ENCODE data around the gene DNM3. TPM values are rescaled to one million over a fixed set of nuclear protein-coding genes. Genes with fewer than 3 reads are reported as not detected.

The DNM3 gene
- total RNA-seq, 1 experiment from 2014 or later: 0.71 TPM

DNA sequence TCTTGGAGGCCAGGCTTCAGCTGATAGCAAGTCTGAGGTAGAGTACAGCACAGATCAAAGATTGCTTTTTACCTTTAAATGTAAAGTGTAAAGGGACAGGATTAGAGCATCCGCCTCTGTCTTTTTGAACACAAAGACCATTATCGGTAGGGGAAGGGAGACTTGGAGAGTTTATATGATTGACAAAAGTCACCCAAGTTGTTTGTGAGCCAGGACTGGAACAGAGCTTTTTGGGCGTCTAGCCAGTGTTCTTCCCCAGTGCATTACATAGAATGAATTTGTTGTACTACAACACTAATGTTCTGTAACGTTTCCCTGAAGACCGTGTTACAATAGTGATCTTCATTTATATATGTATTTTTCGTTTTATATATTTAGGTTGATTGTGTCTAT lies 611.9 kb downstream of the DNM3 start:
- Histone ChIP-seq H3K4me1 (ENCODE audit: insufficient read depth, low read length, poor library complexity, severe bottlenecking) (no peaks in the 10 kb centered on the region), H3K27me3 (replicated peaks; ENCODE audit: insufficient read depth, low read depth, low read length, poor library complexity) (no peaks in the 10 kb centered on the region), H3K4me3 (ENCODE audit: low read depth, low read length, poor library complexity, severe bottlenecking) (no peak overlapping the region), H3K27ac (ENCODE audit: low read depth, low read length, poor library complexity, severe bottlenecking) (no peak overlapping the region), H3K9me3 (ENCODE audit: low read depth, low read length, poor library complexity, severe bottlenecking) (no peaks in the 10 kb centered on the region), H3K36me3 (ENCODE audit: insufficient read depth, low read length, poor library complexity, severe bottlenecking) (no peaks in the 10 kb centered on the region)
- DNase-seq (ENCODE audit: low spot score): no peak
- no peak for TF ChIP-seq EZH2 (IDR thresholded peaks at IDR 0.05; ENCODE audit: borderline replicate concordance, low read depth, low read length, poor library complexity, severe bottlenecking)
- no peak for TF ChIP-seq CTCF (conservative IDR thresholded peaks at IDR 0.05; ENCODE audit: low read depth, low read length)
- intact Hi-C loops (cut with micrococcal nuclease; ENCODE audit: unreplicated experiment): no loop called here
- ChIA-PET CTCF (no interaction called here), POLR2A (ENCODE audit: low non-redundant PET) (no interaction called here)
- no TSS peak for BruUV-seq (replicated peaks)

- no peak overlapping the region for H3K4me3 ChIP-seq (ENCODE audit: low read depth, low read length, poor library complexity, severe bottlenecking)
- ChIA-PET POLR2A (ENCODE audit: low non-redundant PET) (no interaction called here), CTCF (no interaction called here)
- no peak overlapping the region for H3K27ac ChIP-seq (ENCODE audit: low read depth, low read length, poor library complexity, severe bottlenecking)
- H3K4me1 ChIP-seq (ENCODE audit: insufficient read depth, low read length, poor library complexity, severe bottlenecking): no peaks in the 10 kb centered on the region
- H3K9me3 ChIP-seq (ENCODE audit: low read depth, low read length, poor library complexity, severe bottlenecking): no peaks in the 10 kb centered on the region
- no peak for DNase-seq (ENCODE audit: low spot score)
- intact Hi-C loops (cut with micrococcal nuclease; ENCODE audit: unreplicated experiment): no loop called here
- no peaks in the 10 kb centered on the region for H3K27me3 ChIP-seq (replicated peaks; ENCODE audit: insufficient read depth, low read depth, low read length, poor library complexity)
- TF ChIP-seq EZH2 (IDR thresholded peaks at IDR 0.05; ENCODE audit: borderline replicate concordance, low read depth, low read length, poor library complexity, severe bottlenecking) (no peak), CTCF (conservative IDR thresholded peaks at IDR 0.05; ENCODE audit: low read depth, low read length) (no peak)
- no peaks in the 10 kb centered on the region for H3K36me3 ChIP-seq (ENCODE audit: insufficient read depth, low read length, poor library complexity, severe bottlenecking)
- no TSS peak for BruUV-seq (replicated peaks)
Measured at GRCh38 chr1:172453607-172454006, 612.3 kb downstream of the DNM3 start.

- intact Hi-C loops (cut with micrococcal nuclease; ENCODE audit: unreplicated experiment): no loop called here
- ChIA-PET CTCF (no interaction called here), POLR2A (ENCODE audit: low non-redundant PET) (no interaction called here)
- Histone ChIP-seq H3K36me3 (ENCODE audit: insufficient read depth, low read length, poor library complexity, severe bottlenecking) (no peaks in the 10 kb centered on the region), H3K9me3 (ENCODE audit: low read depth, low read length, poor library complexity, severe bottlenecking) (no peaks in the 10 kb centered on the region), H3K4me3 (ENCODE audit: low read depth, low read length, poor library complexity, severe bottlenecking) (no peak overlapping the region), H3K27ac (ENCODE audit: low read depth, low read length, poor library complexity, severe bottlenecking) (no peak overlapping the region), H3K4me1 (ENCODE audit: insufficient read depth, low read length, poor library complexity, severe bottlenecking) (no peaks in the 10 kb centered on the region), H3K27me3 (replicated peaks; ENCODE audit: insufficient read depth, low read depth, low read length, poor library complexity) (peaks cover 3% of the 10 kb centered on the region)
- no TSS peak for BruUV-seq (replicated peaks)
- no peak for DNase-seq (ENCODE audit: low spot score)
- TF ChIP-seq CTCF (conservative IDR thresholded peaks at IDR 0.05; ENCODE audit: low read depth, low read length): no peak
- TF ChIP-seq EZH2 (IDR thresholded peaks at IDR 0.05; ENCODE audit: borderline replicate concordance, low read depth, low read length, poor library complexity, severe bottlenecking): no peak
Measured at GRCh38 chr1:172455451-172455850, 614.2 kb downstream of the DNM3 start.

Data from A673 (cell line).